SK-N-SH treated with all-trans-retinoic acid at 6 μM for 48 hours (cell line): Measurements from ENCODE around the gene KCNK1.

Source experiments
- CSDC2 ChIP-seq: fragments of 250-450 bp; sonication (Bioruptor Pico); IDR thresholded peaks from 2 replicates; pipeline ENCODE4 v1.5.0; 2020; ENCODE audit warnings: mild to moderate bottlenecking, moderate library complexity
- OSR1 ChIP-seq: fragments of 250-450 bp; sonication (Bioruptor Pico); IDR thresholded peaks from 2 replicates; pipeline ENCODE4 v1.8.0; 2022; ENCODE audit warnings: moderate library complexity, mild to moderate bottlenecking, inconsistent platforms
- ZFP30 ChIP-seq: fragments of 450-650 bp; formaldehyde crosslinking; IDR thresholded peaks from 2 replicates; pipeline ENCODE4 v1.5.0; 2022; ENCODE audit warnings: mild to moderate bottlenecking, moderate library complexity

- no peak for TF ChIP-seq CSDC2
- no peak for TF ChIP-seq OSR1 (CRISPR knock-in tag)
- TF ChIP-seq ZFP30 = no peak
These were observed 93.4 kb downstream of the KCNK1 start for GRCh38 chr1:233707153-233707879.
